Measurements from ENCODE around the gene ST8SIA3. TPM values are rescaled to one million over a fixed set of nuclear protein-coding genes. Genes with fewer than 3 reads are reported as not detected.
A peak's percentile ranks its signal among the peaks of the same experiment; 100 is the strongest.
"Not testable (repeated sequence)": the region's sequence is repeated elsewhere in the genome, so short reads cannot be mapped to it uniquely, and the experiment has no call there.

ST8SIA3 gene
- total RNA-seq, 1 donor, result not detected

GRCh38 chr18:57389271-57389670 is 36.9 kb downstream of the ST8SIA3 start:
- DNase-seq (ENCODE audit: low read depth), result no peak
- H3K4me3 ChIP-seq (ENCODE audit: low read depth, low read length), result no peak overlapping the region
- TF ChIP-seq CTCF (IDR thresholded peaks at IDR 0.05; ENCODE audit: insufficient read depth, low read length), result no peak

GRCh38 chr18:57390044-57390443 is 37.7 kb downstream of the ST8SIA3 start:
- no peak for TF ChIP-seq CTCF (IDR thresholded peaks at IDR 0.05; ENCODE audit: insufficient read depth, low read length)
- H3K4me3 ChIP-seq (ENCODE audit: low read depth, low read length), result no peak overlapping the region
- DNase-seq (ENCODE audit: low read depth), result no peak

DNA sequence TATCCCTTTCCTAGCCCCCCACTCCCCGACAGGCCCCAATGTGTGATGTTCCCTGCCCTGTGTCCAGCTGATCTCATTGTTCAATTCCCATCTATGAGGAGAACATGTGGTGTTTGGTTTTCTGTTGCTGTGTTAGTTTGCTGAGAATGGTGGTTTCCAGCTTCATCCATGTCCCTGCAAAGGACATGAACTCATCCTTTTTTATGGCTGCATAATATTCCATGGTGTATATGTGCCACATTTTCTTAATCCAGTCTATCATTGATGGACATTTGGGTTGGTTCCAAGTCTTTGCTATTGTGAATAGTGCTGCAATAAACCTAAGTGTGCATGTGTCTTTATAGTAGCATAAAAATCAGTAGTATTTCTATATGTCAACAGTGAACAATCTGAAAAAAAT is 42.4 kb downstream of the ST8SIA3 start:
- DNase-seq (ENCODE audit: low read depth); H3K4me3 ChIP-seq (ENCODE audit: low read depth, low read length): not testable (repeated sequence)

DNA sequence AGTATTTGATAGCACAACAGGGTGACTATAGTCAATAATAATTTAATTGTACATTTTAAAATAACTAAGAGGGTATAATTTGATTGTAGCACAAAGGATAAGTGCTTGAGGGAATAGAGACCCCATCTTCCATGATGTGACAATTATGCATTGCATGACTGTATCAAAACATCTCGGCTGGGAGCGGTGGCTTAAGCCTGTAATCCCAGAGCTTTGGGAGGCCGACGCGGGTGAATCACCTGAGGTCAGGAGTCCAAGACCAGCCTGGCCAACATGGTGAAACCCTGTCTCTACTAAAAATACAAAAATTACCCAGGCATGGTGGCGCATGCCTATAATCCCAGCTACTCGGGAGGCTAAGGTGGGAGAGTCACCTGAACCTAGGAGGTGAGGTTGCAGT is 44.5 kb downstream of the ST8SIA3 start:
- DNase-seq (ENCODE audit: low read depth); H3K4me3 ChIP-seq (ENCODE audit: low read depth, low read length): not testable (repeated sequence)

GRCh38 chr18:57397440-57398132 is 45.2 kb downstream of the ST8SIA3 start:
- no peak for TF ChIP-seq CTCF (IDR thresholded peaks at IDR 0.05; ENCODE audit: insufficient read depth, low read length)
- H3K4me3 ChIP-seq (ENCODE audit: low read depth, low read length), result no peak overlapping the region
- DNase-seq (ENCODE audit: low read depth), result peak; percentile 2

GRCh38 chr18:57404345-57404744 is 52.0 kb downstream of the ST8SIA3 start:
- no peak overlapping the region for H3K4me3 ChIP-seq (ENCODE audit: low read depth, low read length)
- no peak for DNase-seq (ENCODE audit: low read depth)
- TF ChIP-seq CTCF (IDR thresholded peaks at IDR 0.05; ENCODE audit: insufficient read depth, low read length), result no peak

- no peak for TF ChIP-seq CTCF (IDR thresholded peaks at IDR 0.05; ENCODE audit: insufficient read depth, low read length)
- no peak for DNase-seq (ENCODE audit: low read depth)
- no peak overlapping the region for H3K4me3 ChIP-seq (ENCODE audit: low read depth, low read length)
Observed at GRCh38 chr18:57409650-57410049, 57.3 kb downstream of the ST8SIA3 start.

DNA sequence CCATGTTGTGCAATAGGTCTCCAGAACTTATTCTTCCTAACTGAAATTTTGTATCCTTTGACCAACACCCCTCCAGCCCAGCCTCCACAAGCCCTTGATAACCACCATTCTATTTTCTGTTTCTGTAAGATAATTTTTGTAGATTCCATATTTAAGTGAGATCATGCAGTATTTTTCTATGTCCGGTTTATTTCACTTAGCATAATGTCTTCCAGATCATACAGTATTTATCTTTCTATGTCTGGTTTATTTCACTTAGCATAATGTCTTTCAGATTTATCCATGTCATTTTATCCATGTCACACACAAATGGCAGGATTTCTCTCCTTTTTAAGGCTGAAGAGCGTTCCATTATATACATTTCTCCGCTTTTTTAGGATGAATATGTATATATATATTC is 58.4 kb downstream of the ST8SIA3 start:
- no peak overlapping the region for H3K4me3 ChIP-seq (ENCODE audit: low read depth, low read length)
- no peak for TF ChIP-seq CTCF (IDR thresholded peaks at IDR 0.05; ENCODE audit: insufficient read depth, low read length)
- DNase-seq (ENCODE audit: low read depth), result no peak
